ENCODE measurements around the gene VPREB1. TPM values are rescaled to one million over a fixed set of nuclear protein-coding genes. Genes with fewer than 3 reads are reported as not detected.
"Not testable (repeated sequence)": the region's sequence is repeated elsewhere in the genome, so short reads cannot be mapped to it uniquely, and the experiment has no call there.

VPREB1 gene
- total RNA-seq, 2 experiments from 2014 or later, result not detected

- no peaks in the 10 kb centered on the region for H3K9me3 Mint-ChIP-seq
- CTCF ChIA-PET, result interaction anchor here (1.7 to 2.1 kb wide), 2 partner anchors 9 to 19 kb away, joined by 5 to 15 read pairs; no protein-coding TSS in a partner anchor
- H3K27ac Mint-ChIP-seq, result no peak overlapping the region
- H3K36me3 Mint-ChIP-seq (ENCODE audit: low read depth), result no peaks in the 10 kb centered on the region
- POLR2A ChIA-PET, result no interaction called here
- no peak overlapping the region for H3K4me3 Mint-ChIP-seq
- peaks cover 1% of the 10 kb centered on the region for H3K27me3 Mint-ChIP-seq
- ATAC-seq (no peak), DNase-seq (no peak)
- TF ChIP-seq CTCF (IDR thresholded peaks at IDR 0.05), result no peak
- peaks cover 8% of the 10 kb centered on the region for H3K4me1 Mint-ChIP-seq (ENCODE audit: low read depth)
- intact Hi-C loops (cut with micrococcal nuclease), result no loop called here
Observed at GRCh38 chr22:22216450-22216959, 28.1 kb upstream of the VPREB1 start.

GRCh38 chr22:22218302-22218701 is 26.3 kb upstream of the VPREB1 start:
- Mint-ChIP-seq H3K36me3 (ENCODE audit: low read depth) (no peaks in the 10 kb centered on the region), H3K4me3 (no peak overlapping the region), H3K4me1 (ENCODE audit: low read depth) (peaks cover 7% of the 10 kb centered on the region), H3K9me3 (no peaks in the 10 kb centered on the region), H3K27ac (no peak overlapping the region), H3K27me3 (no peaks in the 10 kb centered on the region)
- intact Hi-C loops (cut with micrococcal nuclease), result no loop called here
- ATAC-seq, result no peak
- ChIA-PET POLR2A (no interaction called here), CTCF (no interaction called here)
- no peak for DNase-seq
- no peak for TF ChIP-seq CTCF (IDR thresholded peaks at IDR 0.05)

GRCh38 chr22:22219140-22219996 is 25.2 kb upstream of the VPREB1 start:
- no peak for DNase-seq
- CTCF ChIA-PET, result interaction anchor here (1.1 kb wide), 1 partner anchor 16 kb away, joined by 3 read pairs; no protein-coding TSS in a partner anchor
- Mint-ChIP-seq H3K36me3 (ENCODE audit: low read depth) (no peaks in the 10 kb centered on the region), H3K4me3 (no peak overlapping the region), H3K9me3 (no peaks in the 10 kb centered on the region), H3K27ac (no peak overlapping the region), H3K4me1 (ENCODE audit: low read depth) (peaks cover 7% of the 10 kb centered on the region), H3K27me3 (no peaks in the 10 kb centered on the region)
- TF ChIP-seq CTCF (IDR thresholded peaks at IDR 0.05), result no peak
- intact Hi-C loops (cut with micrococcal nuclease), result no loop called here
- ATAC-seq, result no peak
- POLR2A ChIA-PET, result no interaction called here

- intact Hi-C loops (cut with micrococcal nuclease); H3K9me3 Mint-ChIP-seq; H3K4me1 Mint-ChIP-seq (ENCODE audit: low read depth); H3K4me3 Mint-ChIP-seq; H3K36me3 Mint-ChIP-seq (ENCODE audit: low read depth); H3K27ac Mint-ChIP-seq; H3K27me3 Mint-ChIP-seq; POLR2A ChIA-PET; CTCF ChIA-PET; DNase-seq; ATAC-seq: not testable (repeated sequence)
Observed at GRCh38 chr22:22221043-22221442, 23.5 kb upstream of the VPREB1 start.

- ATAC-seq (no peak), DNase-seq (no peak)
- no peaks in the 10 kb centered on the region for H3K36me3 Mint-ChIP-seq (ENCODE audit: low read depth)
- CTCF ChIA-PET, result interaction anchor here (0.9 to 2.1 kb wide), 5 partner anchors 9 to 31 kb away, joined by 3 to 15 read pairs (median 4); no protein-coding TSS in a partner anchor
- H3K27me3 Mint-ChIP-seq, result peaks cover 5% of the 10 kb centered on the region
- H3K4me3 Mint-ChIP-seq, result no peak overlapping the region
- intact Hi-C loops (cut with micrococcal nuclease), result no loop called here
- H3K9me3 Mint-ChIP-seq, result no peaks in the 10 kb centered on the region
- no peak overlapping the region for H3K27ac Mint-ChIP-seq
- no peak for TF ChIP-seq CTCF (IDR thresholded peaks at IDR 0.05)
- POLR2A ChIA-PET, result no interaction called here
- H3K4me1 Mint-ChIP-seq (ENCODE audit: low read depth), result no peaks in the 10 kb centered on the region
Observed at GRCh38 chr22:22226448-22227187, 18.0 kb upstream of the VPREB1 start.

Data from activated CD8-positive, alpha-beta T cell treated with anti-CD3 and anti-CD28 coated beads for 36 hours (primary cell).